HepG2 (cell line): ENCODE results near the gene KIFAP3. TPM values are rescaled to one million over a fixed set of nuclear protein-coding genes. Genes with fewer than 3 reads are reported as not detected.

ENCODE experiments used
- ATAC-seq: fragments of 200-7000 bp; cut with Tn5 transposase; 3 replicates; pipeline ENCODE4 v1.9.1; 2020; ENCODE audit warnings: mild to moderate bottlenecking, moderate library complexity
- BruUV-seq: library from RNA; stranded (reverse); fragments of 400-500 nt; replicated peaks from 2 replicates; lab custom pipeline; 2021; lab: Mats Ljungman, UMichigan
- CTCF ChIA-PET: fragments of 300-600 bp; formaldehyde crosslinking; extraction: SDS; loops from one replicate; lab custom pipeline; 2021; ENCODE audit warnings: low total read pairs, inconsistent platforms, low intra/inter-chr PET ratio; lab: Yijun Ruan, JAX
- POLR2A ChIA-PET: fragments of 350-600 bp; sonication (Branson Sonifier 250); formaldehyde crosslinking; loops from one replicate; lab custom pipeline; 2020; ENCODE audit warnings: antibody characterized with exemption, inconsistent platforms; lab: Yijun Ruan, JAX
- DNase-seq: peaks from one replicate; pipeline ENCODE4 v3.0.0-alpha.2; 2015; ENCODE audit warnings: low spot score
- FAIRE-seq: peaks from 3 replicates; lab custom pipeline; 2011; peaks lifted over from hg19 to GRCh38; lab: Jason Lieb, UNC
- H2AFZ ChIP-seq: one replicate; pipeline ENCODE4 v1.6.1; 2011; ENCODE audit warnings: low read length, inconsistent platforms
- H3K27ac ChIP-seq: fragments of 300-600 bp; 3 replicates; pipeline ENCODE4 v1.8.0; 2011; ENCODE audit warnings: mixed run types, mild to moderate bottlenecking, mixed read lengths, low read length, inconsistent platforms; ENCODE audit not compliant: insufficient read depth; ENCODE audit errors: extremely low read length
- H3K27me3 ChIP-seq, 2 experiments: fragments of 200-600 bp in 1 of 2; 2 replicates in 1 of 2; 3 replicates in 1 of 2; pipeline versions ENCODE4 v1.6.0 to v1.8.0; 2011; ENCODE audit warnings: low read length in 2 of 2, mild to moderate bottlenecking in 2 of 2, moderate library complexity in 2 of 2, inconsistent platforms in 1 of 2; ENCODE audit not compliant: insufficient read depth in 2 of 2, control insufficient read depth in 1 of 2
- H3K36me3 ChIP-seq, 2 experiments: fragments of 200-600 bp in 1 of 2; replicated peaks in 1 of 2; 2 replicates in 1 of 2; 3 replicates in 1 of 2; pipeline versions ENCODE4 v1.5.1 to v1.8.0; 2011; ENCODE audit warnings: low read length in 2 of 2, inconsistent platforms in 1 of 2; ENCODE audit not compliant: insufficient read depth in 2 of 2, control insufficient read depth in 1 of 2
- H3K4me1 ChIP-seq: 2 replicates; pipeline ENCODE4 v1.5.1; 2012; ENCODE audit warnings: low read length, inconsistent platforms; ENCODE audit not compliant: insufficient read depth
- H3K4me2 ChIP-seq: 2 replicates; pipeline ENCODE4 v1.6.0; 2011; ENCODE audit warnings: low read depth, low read length, inconsistent platforms
- H3K4me3 ChIP-seq, 3 experiments: fragments of 200-600 bp in 1 of 3; sonication (generic), shearing (Covaris generic) in 1 of 3; replicated peaks in 1 of 3; 2 replicates each; pipeline ENCODE4 v1.5.1; 2011 to 2016; ENCODE audit warnings: low read length in 3 of 3, inconsistent platforms in 2 of 3, low read depth in 2 of 3, mild to moderate bottlenecking in 2 of 3, control low read depth in 1 of 3, mixed read lengths in 1 of 3; ENCODE audit not compliant: insufficient read depth in 1 of 3
- H3K79me2 ChIP-seq: one replicate; pipeline ENCODE4 v1.6.1; 2011; ENCODE audit warnings: low read length, inconsistent platforms; ENCODE audit not compliant: insufficient read depth
- H3K9ac ChIP-seq: 2 replicates; pipeline ENCODE4 v1.6.0; 2011; ENCODE audit warnings: mild to moderate bottlenecking, low read depth, low read length, inconsistent platforms; ENCODE audit not compliant: insufficient read depth
- H3K9me3 ChIP-seq: 2 replicates; pipeline ENCODE4 v1.5.1; 2012; ENCODE audit warnings: mild to moderate bottlenecking, low read length
- H4K20me1 ChIP-seq: 2 replicates; pipeline ENCODE4 v1.6.0; 2011; ENCODE audit warnings: inconsistent platforms, mild to moderate bottlenecking, low read length, moderate library complexity; ENCODE audit not compliant: insufficient read depth
- ARHGAP35 ChIP-seq: sonication (generic); formaldehyde crosslinking; IDR thresholded peaks from 2 replicates; pipeline ENCODE4 v1.9.0; 2022; ENCODE audit warnings: mild to moderate bottlenecking, inconsistent platforms, moderate library complexity, missing genetic modification reagents, borderline replicate concordance
- GMEB2 ChIP-seq: IDR thresholded peaks from 2 replicates; pipeline ENCODE4 v1.6.1; 2016; ENCODE audit warnings: missing biosample characterization, missing genetic modification reagents, low read depth
- HMG20A ChIP-seq: IDR thresholded peaks from 2 replicates; pipeline ENCODE4 v1.6.1; 2016; ENCODE audit warnings: borderline replicate concordance
- HOMEZ ChIP-seq: IDR thresholded peaks from 2 replicates; pipeline ENCODE4 v1.6.1; 2016; ENCODE audit warnings: low read depth
- IRF2 ChIP-seq: IDR thresholded peaks from 2 replicates; pipeline ENCODE4 v1.6.1; 2018; ENCODE audit warnings: missing genetic modification reagents, missing compliant biosample characterization
- KAT8 ChIP-seq: IDR thresholded peaks from 2 replicates; pipeline ENCODE4 v1.6.1; 2016; ENCODE audit warnings: missing genetic modification reagents, missing compliant biosample characterization
- NR2F6 ChIP-seq, 2 experiments: IDR thresholded peaks; 2 replicates each; pipeline ENCODE4 v1.6.1; 2016; ENCODE audit warnings: antibody characterized with exemption in 1 of 2, mild to moderate bottlenecking in 1 of 2
- POLR2AphosphoS2 ChIP-seq: IDR thresholded peaks from 2 replicates; pipeline ENCODE4 v1.6.1; 2011; ENCODE audit warnings: low read depth, low read length, improper control_type of control experiment
- SP5 ChIP-seq: IDR thresholded peaks from 2 replicates; pipeline ENCODE4 v1.6.1; 2016; ENCODE audit warnings: low read depth, borderline replicate concordance
- TRIM24 ChIP-seq: sonication (generic); formaldehyde crosslinking; IDR thresholded peaks from 2 replicates; pipeline ENCODE4 v1.8.0; 2022; ENCODE audit warnings: mild to moderate bottlenecking, missing genetic modification reagents
- ZNF18 ChIP-seq: sonication (generic); formaldehyde crosslinking; IDR thresholded peaks from 2 replicates; pipeline ENCODE4 v1.8.0; 2022; ENCODE audit warnings: mild to moderate bottlenecking, missing genetic modification reagents; ENCODE audit not compliant: insufficient replicate concordance
- ZNF430 ChIP-seq: sonication (generic); formaldehyde crosslinking; IDR thresholded peaks from 2 replicates; pipeline ENCODE4 v1.9.0; 2021; ENCODE audit warnings: mild to moderate bottlenecking, missing genetic modification reagents
- ZNF577 ChIP-seq: sonication (generic); formaldehyde crosslinking; IDR thresholded peaks from 2 replicates; pipeline ENCODE4 v1.4.0; 2020; ENCODE audit warnings: mild to moderate bottlenecking, low read depth, missing genetic modification reagents, borderline replicate concordance
- ZNF644 ChIP-seq: IDR thresholded peaks from 2 replicates; pipeline ENCODE4 v1.6.1; 2016; ENCODE audit warnings: low read depth
- WGBS: methylation state at CpG from one replicate; pipeline ENCODE4 v1.1.6; 2017; ENCODE audit warnings: low lambda C conversion rate; 5-methylcytosine and 5-hydroxymethylcytosine counted together
- in situ Hi-C: cut with HindIII; loops from 2 replicates; pipeline ENCODE4 v1.10.0; 2017; ENCODE audit warnings: low pct_unique_long_range_greater_than_20kb; ENCODE audit not compliant: extremely low pct_ligation_motif_present
- intact Hi-C: fragments of 100-400 bp; cut with micrococcal nuclease; formaldehyde crosslinking; loops from one replicate; pipeline ENCODE4 v1.10.0; 2022; ENCODE audit not compliant: unreplicated experiment
- polyA plus RNA-seq, 8 experiments: library from polyadenylated mRNA; depleted of rRNA in 3 of 8; stranded (reverse) in 7 of 8; unstranded in 1 of 8; fragments of >200 nt; fragmentation: Illumina TruSeq in 4 of 8; extraction: Trizol in 4 of 8; gene quantifications; 2 replicates each; pipeline versions ENCODE4 v1.2.1 to v1.2.3, GENCODE V29; 2011 to 2016; ENCODE audit warnings: low read depth in 4 of 8, missing spikeins in 1 of 8, mixed read lengths in 1 of 8; ENCODE audit not compliant: insufficient read depth in 1 of 8
- total RNA-seq, 5 experiments: library from RNA; depleted of rRNA; stranded (reverse); fragments of >200 nt; fragmentation: Illumina TruSeq; extraction: Trizol; gene quantifications; 2 replicates each; pipeline ENCODE4 v1.2.3, GENCODE V29; 2016; ENCODE audit warnings: low read depth in 1 of 5

Gene KIFAP3
- total and polyA plus RNA-seq, 2 of the 13 experiments (the other 11 are each of a cell fraction or from before 2014, with no cell fraction given), result 3.4 to 10.0 TPM

GRCh38 chr1:170044187-170044586 lies 30.3 kb downstream of the KIFAP3 start:
- H3K4me3 ChIP-seq, result no peak overlapping the region
- intact Hi-C loops, result no loop called here
- ChIA-PET CTCF (no interaction called here), POLR2A (no interaction called here)
- no peaks in the 10 kb centered on the region for H3K9me3 ChIP-seq
- no peaks in the 10 kb centered on the region for H4K20me1 ChIP-seq
- no peak overlapping the region for H3K4me2 ChIP-seq
- H3K36me3 ChIP-seq, result no peaks in the 10 kb centered on the region
- no peak for DNase-seq
- TF ChIP-seq ZNF430 (CRISPR knock-in tag), result no peak
- TF ChIP-seq, all 625 proteins: peak for 0
- Histone ChIP-seq H3K27ac (no peak overlapping the region), H3K4me1 (no peaks in the 10 kb centered on the region), H3K9ac (no peak overlapping the region), H3K27me3 (no peaks in the 10 kb centered on the region), H3K79me2 (no peaks in the 10 kb centered on the region), H2AFZ (no peak overlapping the region)
- FAIRE-seq (no peak), ATAC-seq (no peak)
- in situ Hi-C loops, result no loop called here
- BruUV-seq, result no TSS peak

- Histone ChIP-seq H4K20me1 (no peaks in the 10 kb centered on the region), H3K27me3 (no peaks in the 10 kb centered on the region), H3K79me2 (no peaks in the 10 kb centered on the region), H3K4me1 (no peaks in the 10 kb centered on the region), H3K27ac (no peak overlapping the region), H3K36me3 (no peaks in the 10 kb centered on the region), H2AFZ (no peak overlapping the region), H3K4me3 (no peak overlapping the region), H3K4me2 (no peak overlapping the region), H3K9ac (no peak overlapping the region), H3K9me3 (no peaks in the 10 kb centered on the region)
- no TSS peak for BruUV-seq
- DNase-seq (no peak), ATAC-seq (no peak), FAIRE-seq (no peak)
- intact Hi-C loops, result no loop called here
- ChIA-PET CTCF (no interaction called here), POLR2A (no interaction called here)
- WGBS, result 91% methylated on average over 14 of the region's 14 CpGs
- in situ Hi-C loops, result no loop called here
- TF ChIP-seq GMEB2 (no peak), ZNF577 (no peak), ARHGAP35 (CRISPR knock-in tag) (no peak), KAT8 (CRISPR knock-in tag) (no peak), NR2F6 (IDR thresholded peaks at IDR 0.05) (no peak), NR2F6 (CRISPR knock-in tag; IDR thresholded peaks at IDR 0.05) (no peak), ZNF644 (CRISPR knock-in tag) (no peak), ZNF18 (CRISPR knock-in tag) (no peak), SP5 (no peak), HOMEZ (CRISPR knock-in tag) (no peak), IRF2 (CRISPR knock-in tag) (no peak), TRIM24 (no peak), HMG20A (CRISPR knock-in tag) (no peak), POLR2AphosphoS2 (no peak)
These were observed 32.9 kb downstream of the KIFAP3 start for GRCh38 chr1:170041423-170042192.
